ENCODE data around the gene NQO2. TPM values are rescaled to one million over a fixed set of nuclear protein-coding genes. Genes with fewer than 3 reads are reported as not detected.

Gene NQO2
- total and polyA plus RNA-seq, 10 of the 15 experiments (the other 5 are each of a cell fraction or from before 2014, with no cell fraction given): 0.55 to 2.6 (median 0.80) TPM

- TF ChIP-seq E2F8 (IDR thresholded peaks at IDR 0.05; ENCODE audit: low read depth, partially characterized antibody): no peak
- TF ChIP-seq MLLT1 (IDR thresholded peaks at IDR 0.05): no peak
- no peak for TF ChIP-seq STAT3 (IDR thresholded peaks at IDR 0.05; ENCODE audit: low read depth, low read length)
These were observed 6.8 kb downstream of the NQO2 start (continued) for GRCh38 chr6:3006476-3006875.

GRCh38 chr6:3007571-3007970 lies 7.9 kb downstream of the NQO2 start:
- Histone ChIP-seq H3K9ac (ENCODE audit: control insufficient read depth, insufficient read depth, low read length) (no peak overlapping the region), H3K79me2 (ENCODE audit: control insufficient read depth, insufficient read depth, low read length) (no peaks in the 10 kb centered on the region), H3K4me2 (ENCODE audit: control insufficient read depth, insufficient read depth) (no peak overlapping the region), H3K27ac (ENCODE audit: control insufficient read depth, insufficient read depth) (no peak overlapping the region), H4K20me1 (ENCODE audit: control insufficient read depth, insufficient read depth) (no peaks in the 10 kb centered on the region), H2AFZ (ENCODE audit: control insufficient read depth, low read depth, low read length) (no peak overlapping the region), H3K4me1 (ENCODE audit: control insufficient read depth, insufficient read depth, low read length) (no peaks in the 10 kb centered on the region), H3K27me3 (replicated peaks in 1 of 2; ENCODE audit: control insufficient read depth in 2 of 2, insufficient read depth in 2 of 2, low read length in 1 of 2) (no peaks in the 10 kb centered on the region; a peak in 1 of 4 replicates), H3K4me3 (no peak overlapping the region), H3K36me3 (ENCODE audit: control insufficient read depth in 2 of 2, insufficient read depth in 2 of 2, low read length in 1 of 2) (no peaks in the 10 kb centered on the region), H3K9me3 (replicated peaks; ENCODE audit: control insufficient read depth, insufficient read depth, low read length) (peaks cover 12% of the 10 kb centered on the region; the same call in 2 of the 3 replicates)
- in situ Hi-C loops (cut with MboI) (no loop called here), intact Hi-C loops (cut with micrococcal nuclease; ENCODE audit: unreplicated experiment) (no loop called here)
- DNase-seq (ENCODE audit: low read depth, low spot score) (no peak), ATAC-seq (no peak), FAIRE-seq (no peak)
- ChIA-PET SMC1A (ENCODE audit: uncharacterized antibody, unreplicated experiment) (interaction anchor here (1.5 kb wide), 1 partner anchor 19 kb away, joined by 4 read pairs; no protein-coding TSS in a partner anchor), CTCF (no interaction called here), POLR2A (interaction anchor here (0.7 kb wide), 1 partner anchor 70 kb away, joined by 5 read pairs; no protein-coding TSS in a partner anchor), RAD21 (ENCODE audit: unreplicated experiment) (no interaction called here)
- BruUV-seq (replicated peaks): no TSS peak
- WGBS (ENCODE audit: insufficient coverage, insufficient replicate concordance, low lambda C conversion rate, missing lambda C conversion rate): 65% methylated on average over 3 of the region's 3 CpGs
- no peak for TF ChIP-seq JUND (IDR thresholded peaks at IDR 0.05; ENCODE audit: low read depth, low read length)
- TF ChIP-seq REST (IDR thresholded peaks at IDR 0.05; ENCODE audit: low read depth, low read length): no peak
- TF ChIP-seq TARDBP (IDR thresholded peaks at IDR 0.05; ENCODE audit: borderline replicate concordance): no peak
- no peak for TF ChIP-seq ZBED1 (IDR thresholded peaks at IDR 0.05; ENCODE audit: borderline replicate concordance)
- TF ChIP-seq LARP7 (IDR thresholded peaks at IDR 0.05): no peak
- TF ChIP-seq ELK1 (IDR thresholded peaks at IDR 0.05; ENCODE audit: low read depth, low read length): no peak
- no peak for TF ChIP-seq E2F8 (IDR thresholded peaks at IDR 0.05; ENCODE audit: low read depth, partially characterized antibody)
- no peak for TF ChIP-seq ZNF217 (IDR thresholded peaks at IDR 0.05)
- no peak for TF ChIP-seq CBX5 (IDR thresholded peaks at IDR 0.05; ENCODE audit: low read depth)
